GM12878 (cell line): ENCODE data around the gene MRPL16. TPM values are rescaled to one million over a fixed set of nuclear protein-coding genes. Genes with fewer than 3 reads are reported as not detected.

Experiments used
- ATAC-seq: fragments of 200-7000 bp; cut with Tn5 transposase; 3 replicates; pipeline ENCODE4 v1.9.1; 2020; ENCODE audit warnings: mild to moderate bottlenecking, moderate library complexity
- BruUV-seq: library from RNA; stranded (reverse); fragments of 400-500 nt; replicated peaks from 2 replicates; lab custom pipeline; 2021; lab: Mats Ljungman, UMichigan
- CTCF ChIA-PET: fragments of 300-600 bp; sonication (Branson Sonifier 250); formaldehyde crosslinking; extraction: SDS; loops from one replicate; lab custom pipeline; 2021; ENCODE audit warnings: inconsistent platforms; lab: Yijun Ruan, JAX
- POLR2A ChIA-PET: fragments of 350-600 bp; formaldehyde crosslinking; extraction: SDS; loops from one replicate; lab custom pipeline; 2021; ENCODE audit warnings: inconsistent platforms; lab: Charles Lee
- RAD21 ChIA-PET: fragments of 300-600 bp; sonication (Branson Sonifier 250); formaldehyde crosslinking; loops from one replicate; lab custom pipeline; 2023; ENCODE audit warnings: antibody characterized with exemption; ENCODE audit not compliant: unreplicated experiment; lab: Charles Lee
- SMC1A ChIA-PET: fragments of 300-600 bp; sonication (Branson Sonifier 250); formaldehyde crosslinking; loops from one replicate; lab custom pipeline; 2023; ENCODE audit not compliant: unreplicated experiment, uncharacterized antibody; lab: Charles Lee
- DNase-seq: peaks from one replicate; pipeline ENCODE4 v3.0.0-alpha.2; 2011; ENCODE audit warnings: low read depth, low spot score
- FAIRE-seq: peaks from 3 replicates; lab custom pipeline; 2011; peaks lifted over from hg19 to GRCh38; lab: Jason Lieb, UNC
- H2AFZ ChIP-seq: 2 replicates; pipeline ENCODE4 v1.6.0; 2011; ENCODE audit warnings: low read depth, low read length, control low read depth; ENCODE audit not compliant: control insufficient read depth
- H3K27ac ChIP-seq: 2 replicates; pipeline ENCODE4 v1.5.1; 2011; ENCODE audit warnings: control low read depth; ENCODE audit not compliant: control insufficient read depth, insufficient read depth
- H3K27me3 ChIP-seq, 2 experiments: replicated peaks in 1 of 2; 2 replicates each; pipeline versions ENCODE4 v1.6.0 to v1.6.1; 2011; ENCODE audit warnings: low read length in 1 of 2; ENCODE audit not compliant: control insufficient read depth in 2 of 2, insufficient read depth in 2 of 2
- H3K36me3 ChIP-seq, 2 experiments: 2 replicates each; pipeline ENCODE4 v1.5.1; 2011; ENCODE audit warnings: low read length in 1 of 2; ENCODE audit not compliant: control insufficient read depth in 2 of 2, insufficient read depth in 2 of 2
- H3K4me1 ChIP-seq: 2 replicates; pipeline ENCODE4 v1.6.1; 2011; ENCODE audit warnings: mild to moderate bottlenecking, low read length, moderate library complexity, mixed read lengths; ENCODE audit not compliant: control insufficient read depth, insufficient read depth
- H3K4me2 ChIP-seq: 2 replicates; pipeline ENCODE4 v1.6.0; 2011; ENCODE audit warnings: control low read depth; ENCODE audit not compliant: control insufficient read depth, insufficient read depth
- H3K4me3 ChIP-seq: fragments of 200-600 bp; sonication (generic); 2 replicates; pipeline ENCODE4 v1.5.1; 2016
- H3K79me2 ChIP-seq: 2 replicates; pipeline ENCODE4 v1.6.0; 2011; ENCODE audit warnings: low read length; ENCODE audit not compliant: control insufficient read depth, insufficient read depth
- H3K9ac ChIP-seq: 2 replicates; pipeline ENCODE4 v1.8.0; 2011; ENCODE audit warnings: low read length, control low read depth, mixed read lengths; ENCODE audit not compliant: control insufficient read depth, insufficient read depth
- H3K9me3 ChIP-seq: replicated peaks from 3 replicates; pipeline ENCODE4 v1.5.1; 2011; ENCODE audit warnings: mild to moderate bottlenecking, low read length; ENCODE audit not compliant: control insufficient read depth, insufficient read depth
- H4K20me1 ChIP-seq: 2 replicates; pipeline ENCODE4 v1.6.0; 2011; ENCODE audit not compliant: control insufficient read depth, insufficient read depth
- ATF7 ChIP-seq: fragments of 450-650 bp; IDR thresholded peaks from 2 replicates; pipeline ENCODE4 v1.6.1; 2016; ENCODE audit warnings: low read depth, mild to moderate bottlenecking
- BHLHE40 ChIP-seq, 2 experiments: fragments of 450-650 bp in 1 of 2; IDR thresholded peaks; 2 replicates each; pipeline ENCODE4 v1.6.1; 2011 to 2017; ENCODE audit warnings: low read depth in 2 of 2, borderline replicate concordance in 1 of 2, improper control_type of control experiment in 1 of 2, low read length in 1 of 2, mild to moderate bottlenecking in 1 of 2
- KAT2A ChIP-seq: conservative IDR thresholded peaks from 2 replicates; pipeline ENCODE4 v1.6.1; 2011; ENCODE audit warnings: low read depth, low read length; ENCODE audit not compliant: control insufficient read depth
- NFYB ChIP-seq: IDR thresholded peaks from 2 replicates; pipeline ENCODE4 v1.6.1; 2011; ENCODE audit warnings: low read depth, mild to moderate bottlenecking, low read length, improper control_type of control experiment, moderate library complexity; ENCODE audit not compliant: insufficient read depth
- POLR2AphosphoS2 ChIP-seq: IDR thresholded peaks from 2 replicates; pipeline ENCODE4 v1.6.1; 2011; ENCODE audit warnings: low read depth, mild to moderate bottlenecking, low read length, improper control_type of control experiment, moderate library complexity
- RB1 ChIP-seq: fragments of 450-650 bp; formaldehyde crosslinking; IDR thresholded peaks from 2 replicates; pipeline ENCODE4 v1.6.1; 2017; ENCODE audit warnings: mild to moderate bottlenecking, borderline replicate concordance
- SREBF2 ChIP-seq: IDR thresholded peaks from 2 replicates; pipeline ENCODE4 v1.6.1; 2012; ENCODE audit warnings: mild to moderate bottlenecking, low read length
- TAF1 ChIP-seq: IDR thresholded peaks from 2 replicates; pipeline ENCODE4 v1.6.1; 2011; ENCODE audit warnings: mild to moderate bottlenecking, low read depth, low read length, borderline replicate concordance
- USF2 ChIP-seq: IDR thresholded peaks from 2 replicates; pipeline ENCODE4 v1.6.1; 2011; ENCODE audit warnings: low read depth, low read length, improper control_type of control experiment, borderline replicate concordance
- WGBS: methylation state at CpG from one replicate; pipeline ENCODE4 v1.1.6; 2016; ENCODE audit warnings: low lambda C conversion rate; ENCODE audit not compliant: insufficient replicate concordance, insufficient coverage; ENCODE audit errors: missing lambda C conversion rate; 5-methylcytosine and 5-hydroxymethylcytosine counted together
- in situ Hi-C: fragments of 300-500 bp; cut with MboI; formaldehyde crosslinking; loops from 9 replicates; pipeline ENCODE4 v1.14.3; 2018; ENCODE audit warnings: mixed read lengths
- intact Hi-C: fragments of 100-400 bp; cut with micrococcal nuclease; formaldehyde crosslinking; loops from one replicate; pipeline ENCODE4 v1.14.2; 2022; ENCODE audit not compliant: unreplicated experiment
- polyA plus RNA-seq, 11 experiments: library from polyadenylated mRNA; depleted of rRNA in 4 of 11; unstranded in 6 of 11; stranded (reverse) in 5 of 11; fragments of >200 nt; fragmentation: Nextera tagmentation in 4 of 11; fragmentation: Illumina TruSeq in 1 of 11; extraction: Ambion mirVana in 4 of 11; extraction: Trizol in 1 of 11; gene quantifications; 1 replicate in 1 of 11; 2 replicates in 10 of 11; pipeline versions ENCODE4 v1.2.1 to v1.2.3, GENCODE V29; 2011 to 2016; ENCODE audit warnings: inconsistent platforms in 2 of 11, missing spikeins in 2 of 11, low read depth in 1 of 11
- total RNA-seq, 4 experiments: library from RNA; depleted of rRNA in 3 of 4; stranded (reverse); fragments of >200 nt in 3 of 4; fragmentation: Illumina TruSeq in 1 of 4; extraction: Trizol in 1 of 4; gene quantifications; 2 replicates each; pipeline versions ENCODE4 v1.2.1 to v1.2.3, GENCODE V29; 2013 to 2021
- TF ChIP-seq, protein P1 (sequence below), 3 experiments: IDR thresholded peaks in 2 of 3; conservative IDR thresholded peaks in 1 of 3; 2 replicates each; pipeline ENCODE4 v1.5.1; 2011; ENCODE audit warnings: low read depth in 3 of 3, low read length in 3 of 3, mild to moderate bottlenecking in 3 of 3, control low read depth in 2 of 3, moderate library complexity in 2 of 3, inconsistent platforms in 1 of 3, mixed read lengths in 1 of 3; ENCODE audit not compliant: control insufficient read depth in 2 of 3, insufficient read depth in 1 of 3; ENCODE audit errors: extremely low read depth in 1 of 3
- TF ChIP-seq, protein P2 (sequence below): IDR thresholded peaks from 2 replicates; pipeline ENCODE4 v1.6.1; 2012; ENCODE audit warnings: improper control_type of control experiment, low read depth, low read length; ENCODE audit not compliant: insufficient replicate concordance
- TF ChIP-seq, protein P3 (sequence below): IDR thresholded peaks from 2 replicates; pipeline ENCODE4 v1.6.1; 2011; ENCODE audit warnings: borderline replicate concordance, low read depth, mild to moderate bottlenecking, moderate library complexity, mixed read lengths, low read length; ENCODE audit not compliant: insufficient read depth; ENCODE audit errors: extremely low read length

MRPL16 gene
- total and polyA plus RNA-seq, 10 of the 15 experiments (the other 5 are each of a cell fraction or from before 2014, with no cell fraction given), result 38.2 to 167 (median 106) TPM

GRCh38 chr11:59767225-59767611 is 43.4 kb downstream of the MRPL16 start:
- no peaks in the 10 kb centered on the region for H3K9me3 ChIP-seq
- ChIA-PET SMC1A (interaction anchor here (0.6 kb wide), 1 partner anchor 1027 kb away, joined by 3 read pairs; no protein-coding TSS in a partner anchor), POLR2A (no interaction called here), CTCF (interaction anchor here (0.6 to 2.8 kb wide), 2 partner anchors 34 to 234 kb away, joined by 3 to 7 read pairs; no protein-coding TSS in a partner anchor), RAD21 (no interaction called here)
- peaks cover 4% of the 10 kb centered on the region for H3K4me1 ChIP-seq
- H3K4me2 ChIP-seq, result no peak overlapping the region
- WGBS, result 7% methylated on average over 1 of the region's 1 CpG
- no peaks in the 10 kb centered on the region for H3K79me2 ChIP-seq
- DNase-seq, result no peak
- intact Hi-C loops, result no loop called here
- ATAC-seq, result no peak
- no TSS peak for BruUV-seq
- H4K20me1 ChIP-seq, result no peaks in the 10 kb centered on the region
- H3K36me3 ChIP-seq, result no peaks in the 10 kb centered on the region
- H3K9ac ChIP-seq, result no peak overlapping the region
- H2AFZ ChIP-seq, result no peak overlapping the region
- H3K27ac ChIP-seq, result no peak overlapping the region
- in situ Hi-C loops, result no loop called here
- H3K27me3 ChIP-seq, result no peaks in the 10 kb centered on the region; a peak in 1 of 4 replicates
- no peak overlapping the region for H3K4me3 ChIP-seq
- FAIRE-seq, result no peak
- TF ChIP-seq, protein P1, sequence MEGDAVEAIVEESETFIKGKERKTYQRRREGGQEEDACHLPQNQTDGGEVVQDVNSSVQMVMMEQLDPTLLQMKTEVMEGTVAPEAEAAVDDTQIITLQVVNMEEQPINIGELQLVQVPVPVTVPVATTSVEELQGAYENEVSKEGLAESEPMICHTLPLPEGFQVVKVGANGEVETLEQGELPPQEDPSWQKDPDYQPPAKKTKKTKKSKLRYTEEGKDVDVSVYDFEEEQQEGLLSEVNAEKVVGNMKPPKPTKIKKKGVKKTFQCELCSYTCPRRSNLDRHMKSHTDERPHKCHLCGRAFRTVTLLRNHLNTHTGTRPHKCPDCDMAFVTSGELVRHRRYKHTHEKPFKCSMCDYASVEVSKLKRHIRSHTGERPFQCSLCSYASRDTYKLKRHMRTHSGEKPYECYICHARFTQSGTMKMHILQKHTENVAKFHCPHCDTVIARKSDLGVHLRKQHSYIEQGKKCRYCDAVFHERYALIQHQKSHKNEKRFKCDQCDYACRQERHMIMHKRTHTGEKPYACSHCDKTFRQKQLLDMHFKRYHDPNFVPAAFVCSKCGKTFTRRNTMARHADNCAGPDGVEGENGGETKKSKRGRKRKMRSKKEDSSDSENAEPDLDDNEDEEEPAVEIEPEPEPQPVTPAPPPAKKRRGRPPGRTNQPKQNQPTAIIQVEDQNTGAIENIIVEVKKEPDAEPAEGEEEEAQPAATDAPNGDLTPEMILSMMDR (IDR thresholded peaks at IDR 0.05 in 2 of 3, conservative IDR thresholded peaks at IDR 0.05 in 1 of 3; ENCODE audit: control insufficient read depth in 2 of 3, extremely low read depth in 1 of 3, insufficient read depth in 1 of 3, low read depth in 3 of 3, low read length in 3 of 3), result no peak
- TF ChIP-seq, protein P2, sequence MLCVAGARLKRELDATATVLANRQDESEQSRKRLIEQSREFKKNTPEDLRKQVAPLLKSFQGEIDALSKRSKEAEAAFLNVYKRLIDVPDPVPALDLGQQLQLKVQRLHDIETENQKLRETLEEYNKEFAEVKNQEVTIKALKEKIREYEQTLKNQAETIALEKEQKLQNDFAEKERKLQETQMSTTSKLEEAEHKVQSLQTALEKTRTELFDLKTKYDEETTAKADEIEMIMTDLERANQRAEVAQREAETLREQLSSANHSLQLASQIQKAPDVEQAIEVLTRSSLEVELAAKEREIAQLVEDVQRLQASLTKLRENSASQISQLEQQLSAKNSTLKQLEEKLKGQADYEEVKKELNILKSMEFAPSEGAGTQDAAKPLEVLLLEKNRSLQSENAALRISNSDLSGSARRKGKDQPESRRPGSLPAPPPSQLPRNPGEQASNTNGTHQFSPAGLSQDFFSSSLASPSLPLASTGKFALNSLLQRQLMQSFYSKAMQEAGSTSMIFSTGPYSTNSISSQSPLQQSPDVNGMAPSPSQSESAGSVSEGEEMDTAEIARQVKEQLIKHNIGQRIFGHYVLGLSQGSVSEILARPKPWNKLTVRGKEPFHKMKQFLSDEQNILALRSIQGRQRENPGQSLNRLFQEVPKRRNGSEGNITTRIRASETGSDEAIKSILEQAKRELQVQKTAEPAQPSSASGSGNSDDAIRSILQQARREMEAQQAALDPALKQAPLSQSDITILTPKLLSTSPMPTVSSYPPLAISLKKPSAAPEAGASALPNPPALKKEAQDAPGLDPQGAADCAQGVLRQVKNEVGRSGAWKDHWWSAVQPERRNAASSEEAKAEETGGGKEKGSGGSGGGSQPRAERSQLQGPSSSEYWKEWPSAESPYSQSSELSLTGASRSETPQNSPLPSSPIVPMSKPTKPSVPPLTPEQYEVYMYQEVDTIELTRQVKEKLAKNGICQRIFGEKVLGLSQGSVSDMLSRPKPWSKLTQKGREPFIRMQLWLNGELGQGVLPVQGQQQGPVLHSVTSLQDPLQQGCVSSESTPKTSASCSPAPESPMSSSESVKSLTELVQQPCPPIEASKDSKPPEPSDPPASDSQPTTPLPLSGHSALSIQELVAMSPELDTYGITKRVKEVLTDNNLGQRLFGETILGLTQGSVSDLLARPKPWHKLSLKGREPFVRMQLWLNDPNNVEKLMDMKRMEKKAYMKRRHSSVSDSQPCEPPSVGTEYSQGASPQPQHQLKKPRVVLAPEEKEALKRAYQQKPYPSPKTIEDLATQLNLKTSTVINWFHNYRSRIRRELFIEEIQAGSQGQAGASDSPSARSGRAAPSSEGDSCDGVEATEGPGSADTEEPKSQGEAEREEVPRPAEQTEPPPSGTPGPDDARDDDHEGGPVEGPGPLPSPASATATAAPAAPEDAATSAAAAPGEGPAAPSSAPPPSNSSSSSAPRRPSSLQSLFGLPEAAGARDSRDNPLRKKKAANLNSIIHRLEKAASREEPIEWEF, result no peak
- no peak for TF ChIP-seq POLR2AphosphoS2
- TF ChIP-seq KAT2A, result no peak
- TF ChIP-seq ATF7, result no peak
- TF ChIP-seq USF2, result no peak
- no peak for TF ChIP-seq BHLHE40 (IDR thresholded peaks at IDR 0.05; ENCODE audit: borderline replicate concordance in 1 of 2, low read depth in 2 of 2, low read length in 1 of 2)
- TF ChIP-seq, protein P3, sequence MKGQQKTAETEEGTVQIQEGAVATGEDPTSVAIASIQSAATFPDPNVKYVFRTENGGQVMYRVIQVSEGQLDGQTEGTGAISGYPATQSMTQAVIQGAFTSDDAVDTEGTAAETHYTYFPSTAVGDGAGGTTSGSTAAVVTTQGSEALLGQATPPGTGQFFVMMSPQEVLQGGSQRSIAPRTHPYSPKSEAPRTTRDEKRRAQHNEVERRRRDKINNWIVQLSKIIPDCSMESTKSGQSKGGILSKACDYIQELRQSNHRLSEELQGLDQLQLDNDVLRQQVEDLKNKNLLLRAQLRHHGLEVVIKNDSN, result no peak
- TF ChIP-seq TAF1, result no peak
- TF ChIP-seq SREBF2, result no peak
- TF ChIP-seq RB1, result no peak
- no peak for TF ChIP-seq NFYB
